ENCODE data around the gene LITAFD.
"Not testable (repeated sequence)": the region's sequence is repeated elsewhere in the genome, so short reads cannot be mapped to it uniquely, and the experiment has no call there.

The LITAFD gene

GRCh38 chr16:8872967-8873865 is 8.9 kb upstream of the LITAFD start:
- H3K27ac ChIP-seq: no peak overlapping the region
- TF ChIP-seq CTCF (conservative IDR thresholded peaks at IDR 0.05): peak; percentile 12; the same call in 1 of the 2 replicates

- H3K27ac ChIP-seq: not testable (repeated sequence)
These were observed 8.3 kb upstream of the LITAFD start for GRCh38 chr16:8873866-8874195.

- TF ChIP-seq CTCF (conservative IDR thresholded peaks at IDR 0.05): no peak
- H3K27ac ChIP-seq: no peak overlapping the region
These were observed 7.8 kb upstream of the LITAFD start for GRCh38 chr16:8874388-8874787.

GRCh38 chr16:8875317-8875716 is 6.8 kb upstream of the LITAFD start:
- not testable (repeated sequence) for H3K27ac ChIP-seq

GRCh38 chr16:8877894-8878522 is 4.1 kb upstream of the LITAFD start:
- no peak overlapping the region for H3K27ac ChIP-seq
- TF ChIP-seq CTCF (conservative IDR thresholded peaks at IDR 0.05): no peak

GRCh38 chr16:8878523-8878911 is 3.6 kb upstream of the LITAFD start:
- H3K27ac ChIP-seq: no peak overlapping the region
- no peak for TF ChIP-seq CTCF (conservative IDR thresholded peaks at IDR 0.05)

GRCh38 chr16:8880839-8881510 is 1.2 kb upstream of the LITAFD start:
- no peak for TF ChIP-seq CTCF (conservative IDR thresholded peaks at IDR 0.05)
- H3K27ac ChIP-seq: no peak overlapping the region

- no peak overlapping the region for H3K27ac ChIP-seq
- TF ChIP-seq CTCF (conservative IDR thresholded peaks at IDR 0.05): no peak
These were observed 700 bp downstream of the LITAFD start for GRCh38 chr16:8882725-8883377.

Data from VCaP (cell line).